Posterior vena cava (tissue), 2 donors: ENCODE data around the gene GNG12. TPM values are rescaled to one million over a fixed set of nuclear protein-coding genes. Genes with fewer than 3 reads are reported as not detected.

ENCODE experiments used
- DNase-seq: peaks from one replicate; pipeline ENCODE4 v3.0.0-alpha.2; 2020; ENCODE audit warnings: low spot score
- intact Hi-C, 2 donors: fragments of 100-400 bp; cut with DNase I; formaldehyde crosslinking; loops; one replicate each; pipeline versions ENCODE4 v1.14.1 to v1.14.2; 2022 to 2023
- total RNA-seq, 2 donors: library from RNA; stranded (reverse); fragmentation: NEBNext Ultra II Directional; extraction: Animal tissue kit (Norgen Biotek cat#: 25700); gene quantifications; one replicate each; pipeline ENCODE4 v1.2.1, GENCODE V29; 2021
- donor health status: DM: yes; HTN: yes; CAD: no.
- donor health status: DM: yes; HTN: yes; CAD: no.

GNG12 gene
- total RNA-seq, 2 donors from 2014 or later: 165 to 166 TPM

- peak; percentile 68 for DNase-seq
- intact Hi-C loops: loop anchor here (5.0 to 10.0 kb wide), 3 partner anchors 38 to 165 kb away; partner anchors contain the start of gene GADD45A (in 1 of the 2)
These were observed 83.2 kb downstream of the GNG12 start for GRCh38 chr1:67749844-67750690.

DNA sequence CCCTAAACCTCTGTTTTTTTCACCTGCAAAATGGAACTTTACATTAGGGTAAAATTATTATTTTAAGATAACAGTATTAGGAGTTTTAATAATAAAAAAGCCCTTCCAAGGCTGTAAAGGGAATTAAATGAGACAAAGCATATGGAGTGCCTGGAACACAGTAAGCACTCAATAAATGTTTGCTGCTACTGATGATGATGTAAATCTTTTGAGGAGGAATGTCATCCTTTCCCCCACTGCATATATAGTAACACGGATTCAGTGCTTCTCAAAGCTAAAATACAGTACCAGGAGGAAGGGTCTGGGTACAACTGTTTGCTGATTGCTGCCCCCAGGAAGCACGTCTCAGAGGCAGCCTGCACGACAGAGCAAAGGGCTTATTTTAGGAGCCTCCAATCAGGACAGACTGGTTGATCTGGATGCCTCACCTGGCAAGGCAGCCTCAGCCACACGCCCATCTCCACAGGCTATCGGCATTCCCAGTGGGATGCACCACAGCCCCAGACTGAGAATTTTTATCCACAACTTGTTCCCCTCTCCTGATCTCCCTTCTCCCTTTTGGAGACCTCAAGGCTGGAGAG is 83.9 kb downstream of the GNG12 start:
- intact Hi-C loops: loop anchor here in 1 of 2 donors (5.0 kb wide), 1 partner anchor 37 kb away; no protein-coding TSS in a partner anchor
- no peak for DNase-seq

GRCh38 chr1:67748630-67749029 is 84.6 kb downstream of the GNG12 start:
- DNase-seq: no peak
- intact Hi-C loops: loop anchor here in 1 of 2 donors (5.0 kb wide), 1 partner anchor 36 kb away; no protein-coding TSS in a partner anchor

DNA sequence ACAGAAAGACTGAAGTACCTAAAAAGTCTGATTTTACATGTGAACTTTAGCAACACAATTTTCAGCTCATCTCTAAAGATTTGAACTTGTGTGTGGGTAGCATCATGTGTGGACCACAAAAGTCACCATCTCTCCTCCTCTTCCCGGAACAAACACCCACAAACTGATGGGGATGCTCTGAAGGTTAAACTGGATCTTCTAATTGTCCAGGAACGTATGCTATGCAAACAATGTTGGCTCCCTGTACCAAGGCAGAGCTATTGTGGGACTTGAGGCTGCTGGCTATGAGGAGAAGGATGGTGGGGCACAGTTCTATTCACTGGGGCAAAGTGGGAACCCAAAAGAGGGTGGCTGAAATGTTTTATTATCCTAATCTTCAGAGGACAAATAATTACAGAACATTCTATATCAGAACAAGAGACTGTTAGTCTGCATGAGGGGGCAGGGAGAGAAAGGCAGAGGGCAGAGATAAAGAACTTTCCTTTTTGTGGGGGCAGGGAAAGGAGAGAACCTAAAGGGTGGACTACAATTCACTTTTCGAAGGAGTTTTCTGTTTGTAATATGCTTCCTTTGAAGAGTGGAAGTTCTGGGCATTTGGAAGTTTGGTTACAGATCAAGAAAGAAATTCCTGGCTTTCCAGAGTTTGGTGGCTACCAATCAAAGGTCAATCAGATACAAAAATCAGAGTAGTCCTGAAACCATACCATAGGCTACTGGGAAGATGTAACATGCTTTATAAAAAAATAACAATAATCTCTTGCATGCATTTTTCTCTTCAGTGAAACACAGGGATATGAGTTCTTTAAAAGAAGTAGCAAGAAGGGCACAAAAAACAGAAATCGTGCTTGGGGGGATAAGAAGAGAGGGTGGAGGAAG is 85.4 kb downstream of the GNG12 start:
- intact Hi-C loops: loop anchor here in 1 of 2 donors (5.0 kb wide), 1 partner anchor 36 kb away; no protein-coding TSS in a partner anchor
- DNase-seq: no peak

DNA sequence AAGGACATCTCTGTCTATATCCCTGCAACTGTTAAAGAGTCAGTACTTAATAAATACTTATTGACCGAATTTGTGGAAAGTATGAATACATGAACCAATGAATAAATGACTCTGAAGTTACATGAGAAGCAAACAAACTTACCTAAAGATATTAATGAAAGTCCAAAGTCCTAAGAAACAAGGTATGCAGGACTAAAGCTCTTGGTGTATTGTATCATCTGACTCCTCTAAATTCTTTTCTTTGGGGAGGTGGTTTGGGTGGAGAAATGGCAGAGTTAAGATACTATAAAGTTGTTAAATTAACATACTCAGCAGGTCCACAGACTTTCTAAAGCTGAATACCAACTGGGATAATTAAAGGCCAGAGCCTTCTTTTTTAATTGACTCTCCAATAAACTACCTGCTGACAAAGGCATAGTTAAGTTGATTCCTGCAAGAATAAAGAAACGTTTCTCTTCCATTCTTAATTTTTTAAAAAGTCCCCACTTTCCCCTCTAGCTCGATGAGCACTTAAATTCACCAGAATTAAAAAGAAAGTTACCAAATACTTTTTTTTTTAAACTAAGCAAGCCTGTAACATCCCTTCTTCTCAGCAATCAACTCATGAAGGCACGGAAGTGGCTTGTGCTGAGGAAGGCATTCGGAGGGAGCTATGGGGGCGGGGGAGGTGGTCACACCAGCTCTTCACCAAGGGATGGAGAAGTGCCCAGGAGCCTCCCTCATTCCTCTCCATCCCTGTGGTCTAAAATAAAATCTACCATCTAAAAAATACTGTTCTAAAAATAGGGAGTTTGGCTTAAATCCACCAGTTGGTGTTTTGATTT is 87.2 kb downstream of the GNG12 start:
- intact Hi-C loops: loop anchor here in 1 of 2 donors (5.0 kb wide), 1 partner anchor 34 kb away; no protein-coding TSS in a partner anchor

DNA sequence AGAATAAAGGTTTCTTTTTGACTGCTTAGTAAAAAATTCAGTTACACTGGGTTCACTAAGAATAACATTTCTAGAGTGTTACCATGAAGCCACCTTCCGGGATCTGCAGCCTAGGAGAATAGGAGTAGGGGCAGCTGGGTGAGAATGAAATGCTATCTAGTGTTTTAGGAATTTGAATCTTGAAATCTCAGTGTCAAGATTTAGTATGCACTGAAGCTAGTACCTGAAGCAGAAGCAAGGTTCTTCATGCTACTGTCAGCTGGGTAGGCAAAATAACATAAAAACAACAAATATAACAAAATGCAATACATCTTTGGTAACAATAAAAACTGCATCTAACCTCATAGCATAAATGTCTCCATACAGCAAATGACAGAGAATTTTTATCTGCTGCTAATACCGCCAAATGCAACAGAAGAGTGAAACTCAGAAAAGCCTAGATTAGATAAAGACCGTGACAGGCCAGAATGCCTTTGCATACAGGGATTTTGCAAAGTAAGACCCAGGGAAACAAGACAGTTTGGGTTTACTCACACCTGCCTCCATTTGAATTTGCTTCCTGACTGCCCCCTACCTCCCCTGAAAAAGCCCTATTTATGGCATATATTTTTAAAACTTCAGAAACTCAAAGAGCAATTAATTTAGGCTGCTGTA is 90.1 kb downstream of the GNG12 start:
- no peak for DNase-seq
- intact Hi-C loops: no loop called here

More for the DNA sequence above, 87.2 kb downstream of the GNG12 start:
- DNase-seq: peak; percentile 72

GRCh38 chr1:67741736-67742135 is 91.5 kb downstream of the GNG12 start:
- no peak for DNase-seq
- intact Hi-C loops: no loop called here

DNA sequence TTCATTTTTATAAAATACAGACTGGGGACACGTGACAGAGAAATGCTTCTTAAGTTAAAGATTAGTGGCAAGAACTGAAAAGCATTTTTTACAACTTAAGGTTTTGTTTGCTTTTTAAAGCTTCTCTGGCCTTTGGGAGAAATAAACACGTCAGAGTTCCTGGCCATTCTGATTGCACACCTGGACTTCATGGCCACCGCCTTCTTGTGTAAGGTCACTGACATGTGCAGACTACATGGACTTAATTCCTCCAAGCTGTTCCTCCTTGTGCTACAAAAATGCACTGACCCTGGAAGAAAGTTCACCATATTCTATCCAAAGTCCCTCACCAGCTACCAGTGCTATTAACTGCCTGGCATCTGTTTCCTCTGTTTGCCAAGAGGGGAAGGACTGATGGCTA is 92.1 kb downstream of the GNG12 start:
- intact Hi-C loops: no loop called here
- DNase-seq: no peak

GRCh38 chr1:67740543-67740942 is 92.7 kb downstream of the GNG12 start:
- intact Hi-C loops: no loop called here
- no peak for DNase-seq

- no peak for DNase-seq
- intact Hi-C loops: no loop called here
These were observed 93.9 kb downstream of the GNG12 start for GRCh38 chr1:67739361-67739760.

GRCh38 chr1:67738401-67738800 is 94.9 kb downstream of the GNG12 start:
- no peak for DNase-seq
- intact Hi-C loops: no loop called here

DNA sequence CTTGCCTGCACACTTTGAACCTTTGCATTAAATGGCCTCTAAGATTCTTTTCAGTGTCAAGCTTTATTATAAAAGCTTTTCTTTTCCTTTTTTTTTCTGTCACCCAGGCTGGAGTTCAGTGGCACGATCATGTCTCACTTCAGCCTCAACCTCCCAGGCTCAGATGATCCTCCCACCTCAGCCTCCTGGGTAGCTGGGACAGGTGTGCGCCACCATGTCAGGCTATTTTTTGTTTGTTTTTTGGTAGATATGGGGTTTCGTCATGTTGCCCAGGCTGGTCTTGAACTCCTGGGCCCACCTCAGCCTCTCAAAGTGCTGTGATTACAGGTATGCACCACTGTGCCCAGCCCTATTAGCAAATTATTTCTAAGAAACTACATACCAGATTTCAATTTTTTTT is 95.4 kb downstream of the GNG12 start:
- intact Hi-C loops: no loop called here
- DNase-seq: no peak

GRCh38 chr1:67736750-67737149 is 96.5 kb downstream of the GNG12 start:
- intact Hi-C loops: no loop called here

DNA sequence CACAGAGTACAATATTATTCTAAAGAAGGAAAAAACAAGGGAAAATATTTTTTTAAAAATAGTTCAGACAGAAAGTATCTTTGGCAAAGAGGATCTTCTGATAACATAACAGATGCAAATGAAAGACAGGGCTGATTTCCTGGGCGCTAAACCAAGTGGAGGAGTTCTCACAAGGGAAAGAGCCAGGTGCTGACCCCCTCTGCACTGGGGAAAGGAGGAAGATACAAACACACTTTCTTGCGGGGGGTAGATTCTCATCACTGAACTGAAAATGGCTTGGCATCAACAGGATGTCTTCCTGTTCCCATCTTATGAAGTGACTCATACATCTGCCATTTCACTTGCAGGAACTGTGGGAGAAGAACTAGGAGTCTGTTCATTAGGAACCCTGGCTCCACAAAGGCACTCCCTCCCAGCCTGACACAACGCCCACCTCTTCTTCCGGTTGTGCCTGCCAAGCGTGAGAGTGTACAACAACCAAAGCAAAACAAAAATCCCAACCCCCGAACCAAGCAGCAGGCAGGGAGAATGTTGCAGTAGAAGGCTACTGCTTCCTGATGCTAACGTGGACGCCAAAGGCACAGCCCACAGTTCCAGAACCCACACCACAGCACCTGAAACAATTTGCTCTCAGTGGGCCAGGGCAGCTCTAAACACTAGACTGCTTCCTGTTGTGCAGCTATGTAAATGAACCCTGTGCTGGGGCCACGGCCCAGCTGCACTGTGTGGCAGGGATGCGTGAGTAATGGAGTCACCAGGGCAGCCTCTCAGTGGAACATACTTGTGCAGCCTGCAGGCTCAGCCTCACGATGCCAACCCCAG is 97.2 kb downstream of the GNG12 start:
- peak; percentile 93 for DNase-seq

More at GRCh38 chr1:67736750-67737149, 96.5 kb downstream of the GNG12 start:
- no peak for DNase-seq

GRCh38 chr1:67735206-67735605 is 98.1 kb downstream of the GNG12 start:
- DNase-seq: no peak
- intact Hi-C loops: no loop called here

More for the DNA sequence above, 97.2 kb downstream of the GNG12 start:
- intact Hi-C loops: no loop called here

- no peak for DNase-seq
- intact Hi-C loops: no loop called here
These were observed 99.0 kb downstream of the GNG12 start for GRCh38 chr1:67734323-67734690.

DNA sequence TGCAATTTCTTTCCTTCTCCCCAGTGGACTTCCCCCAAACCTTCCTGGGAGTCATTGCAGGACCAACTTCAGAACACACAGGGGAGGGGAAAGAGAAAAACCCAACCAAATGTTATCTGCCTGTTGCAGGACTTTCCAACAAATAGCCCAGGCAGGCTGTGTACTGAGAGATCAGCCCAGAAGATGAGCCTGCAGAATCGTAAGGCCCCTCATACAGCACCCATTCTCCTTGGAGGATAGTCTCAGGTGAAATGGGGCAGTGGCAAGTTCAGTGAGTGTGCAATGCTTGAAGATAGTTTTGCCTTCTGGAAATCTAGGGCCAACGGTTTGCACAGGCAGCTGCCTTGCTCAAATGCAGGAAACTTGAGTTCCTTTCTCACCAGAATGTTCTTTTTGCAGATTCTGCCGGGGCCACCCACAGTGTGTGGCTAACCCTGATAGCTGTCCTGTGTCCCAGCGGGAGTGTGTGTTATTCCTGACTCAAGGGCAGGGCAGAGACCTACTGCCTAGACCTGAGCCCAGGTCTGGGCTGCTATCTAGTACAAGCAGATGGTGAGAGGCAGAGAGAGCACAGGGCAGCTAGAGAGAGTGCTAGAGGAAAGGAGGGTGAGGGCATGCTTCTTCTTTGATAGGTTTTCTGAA is 99.5 kb downstream of the GNG12 start:
- no peak for DNase-seq
- intact Hi-C loops: no loop called here
